ENCODE results near the gene NUDT8.

DNA sequence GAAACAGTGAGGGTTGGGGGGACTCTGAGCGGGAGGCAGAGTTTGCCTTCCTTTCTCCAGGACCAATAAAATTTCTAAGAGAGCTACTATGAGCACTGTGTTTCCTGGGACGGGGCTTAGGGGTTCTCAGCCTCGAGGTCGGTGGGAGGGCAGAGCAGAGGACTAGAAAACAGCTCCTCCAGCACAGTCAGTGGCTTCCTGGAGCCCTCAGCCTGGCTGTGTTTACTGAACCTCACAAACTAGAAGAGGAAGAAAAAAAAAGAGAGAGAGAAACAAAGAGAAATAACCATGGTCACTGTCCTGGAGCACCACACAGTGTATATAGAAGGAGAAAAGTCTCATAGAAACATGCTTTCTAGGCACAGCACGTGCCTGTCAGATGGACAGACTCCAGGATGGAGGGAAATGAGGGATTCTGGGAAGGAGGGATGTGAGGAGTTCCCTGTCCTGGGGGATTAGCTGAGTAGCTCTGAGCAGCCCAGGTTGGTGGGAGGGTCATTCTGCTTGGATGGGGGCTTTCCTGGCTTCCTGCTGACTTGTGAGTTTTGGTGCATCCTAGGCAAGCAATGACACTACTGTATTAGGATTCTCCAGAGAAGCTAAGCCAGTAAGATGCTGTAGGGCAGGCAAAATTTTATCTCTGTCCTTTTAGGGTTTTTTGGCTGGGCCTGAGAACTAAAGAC, 43.0 kb downstream of the NUDT8 start:
- TF ChIP-seq, protein P1, sequence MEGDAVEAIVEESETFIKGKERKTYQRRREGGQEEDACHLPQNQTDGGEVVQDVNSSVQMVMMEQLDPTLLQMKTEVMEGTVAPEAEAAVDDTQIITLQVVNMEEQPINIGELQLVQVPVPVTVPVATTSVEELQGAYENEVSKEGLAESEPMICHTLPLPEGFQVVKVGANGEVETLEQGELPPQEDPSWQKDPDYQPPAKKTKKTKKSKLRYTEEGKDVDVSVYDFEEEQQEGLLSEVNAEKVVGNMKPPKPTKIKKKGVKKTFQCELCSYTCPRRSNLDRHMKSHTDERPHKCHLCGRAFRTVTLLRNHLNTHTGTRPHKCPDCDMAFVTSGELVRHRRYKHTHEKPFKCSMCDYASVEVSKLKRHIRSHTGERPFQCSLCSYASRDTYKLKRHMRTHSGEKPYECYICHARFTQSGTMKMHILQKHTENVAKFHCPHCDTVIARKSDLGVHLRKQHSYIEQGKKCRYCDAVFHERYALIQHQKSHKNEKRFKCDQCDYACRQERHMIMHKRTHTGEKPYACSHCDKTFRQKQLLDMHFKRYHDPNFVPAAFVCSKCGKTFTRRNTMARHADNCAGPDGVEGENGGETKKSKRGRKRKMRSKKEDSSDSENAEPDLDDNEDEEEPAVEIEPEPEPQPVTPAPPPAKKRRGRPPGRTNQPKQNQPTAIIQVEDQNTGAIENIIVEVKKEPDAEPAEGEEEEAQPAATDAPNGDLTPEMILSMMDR (IDR thresholded peaks at IDR 0.05): no peak
- no peak for TF ChIP-seq EZH2 (IDR thresholded peaks at IDR 0.05; ENCODE audit: borderline replicate concordance, insufficient read depth, low read depth, low read length, poor library complexity, severe bottlenecking)

All from B cell (primary cell).